A549 (cell line): ENCODE results near the gene MEGF9.

Experiments
- TF ChIP-seq, protein P1 (sequence below): IDR thresholded peaks from 2 replicates; pipeline ENCODE4 v1.6.1; 2012
- TF ChIP-seq, protein P2 (sequence below): IDR thresholded peaks from 2 replicates; pipeline ENCODE4 v1.6.1; 2012

GRCh38 chr9:120569556-120569955, 144.7 kb downstream of the MEGF9 start:
- TF ChIP-seq, protein P1, sequence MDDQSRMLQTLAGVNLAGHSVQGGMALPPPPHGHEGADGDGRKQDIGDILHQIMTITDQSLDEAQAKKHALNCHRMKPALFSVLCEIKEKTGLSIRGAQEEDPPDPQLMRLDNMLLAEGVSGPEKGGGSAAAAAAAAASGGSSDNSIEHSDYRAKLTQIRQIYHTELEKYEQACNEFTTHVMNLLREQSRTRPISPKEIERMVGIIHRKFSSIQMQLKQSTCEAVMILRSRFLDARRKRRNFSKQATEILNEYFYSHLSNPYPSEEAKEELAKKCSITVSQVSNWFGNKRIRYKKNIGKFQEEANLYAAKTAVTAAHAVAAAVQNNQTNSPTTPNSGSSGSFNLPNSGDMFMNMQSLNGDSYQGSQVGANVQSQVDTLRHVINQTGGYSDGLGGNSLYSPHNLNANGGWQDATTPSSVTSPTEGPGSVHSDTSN: no peak
- TF ChIP-seq, protein P2, sequence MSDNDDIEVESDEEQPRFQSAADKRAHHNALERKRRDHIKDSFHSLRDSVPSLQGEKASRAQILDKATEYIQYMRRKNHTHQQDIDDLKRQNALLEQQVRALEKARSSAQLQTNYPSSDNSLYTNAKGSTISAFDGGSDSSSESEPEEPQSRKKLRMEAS: no peak
